HepG2 (cell line): Measurements from ENCODE around the gene MAML1. TPM values are rescaled to one million over a fixed set of nuclear protein-coding genes. Genes with fewer than 3 reads are reported as not detected.

Source experiments
- CREM ChIP-seq, 2 experiments: sonication (generic) in 1 of 2; formaldehyde crosslinking in 1 of 2; IDR thresholded peaks; 2 replicates each; pipeline versions ENCODE4 v1.4.0 to v1.6.1; 2016 to 2020; ENCODE audit warnings: antibody characterized with exemption in 1 of 2, mild to moderate bottlenecking in 1 of 2, missing genetic modification reagents in 1 of 2
- ELF4 ChIP-seq: sonication (generic); formaldehyde crosslinking; IDR thresholded peaks from 2 replicates; pipeline ENCODE4 v1.5.0; 2020; ENCODE audit warnings: missing genetic modification reagents, mild to moderate bottlenecking, moderate library complexity, borderline replicate concordance
- KMT2A ChIP-seq: sonication (generic); formaldehyde crosslinking; IDR thresholded peaks from 2 replicates; pipeline ENCODE4 v1.4.0; 2020; ENCODE audit warnings: missing genetic modification reagents
- LCORL ChIP-seq, 2 experiments: fragments of 450-650 bp in 1 of 2; sonication (generic) in 1 of 2; formaldehyde crosslinking in 1 of 2; IDR thresholded peaks; 2 replicates each; pipeline versions ENCODE4 v1.5.0 to v1.6.1; 2017 to 2020; ENCODE audit warnings: antibody characterized with exemption in 1 of 2, missing genetic modification reagents in 1 of 2
- NRL ChIP-seq: sonication (generic); formaldehyde crosslinking; IDR thresholded peaks from 2 replicates; pipeline ENCODE4 v1.5.0; 2020; ENCODE audit warnings: missing genetic modification reagents, mild to moderate bottlenecking, moderate library complexity, borderline replicate concordance
- PRMT3 ChIP-seq: sonication (generic); formaldehyde crosslinking; IDR thresholded peaks from 2 replicates; pipeline ENCODE4 v1.8.1; 2022; ENCODE audit warnings: low read depth, mild to moderate bottlenecking, moderate library complexity, missing genetic modification reagents, borderline replicate concordance
- RXRA ChIP-seq: sonication (generic); formaldehyde crosslinking; IDR thresholded peaks from 2 replicates; pipeline ENCODE4 v1.5.1; 2020; ENCODE audit warnings: missing genetic modification reagents
- STAG1 ChIP-seq: sonication (generic); formaldehyde crosslinking; IDR thresholded peaks from 2 replicates; pipeline ENCODE4 v1.4.0; 2020; ENCODE audit warnings: missing genetic modification reagents
- STAT5B ChIP-seq: sonication (generic); formaldehyde crosslinking; IDR thresholded peaks from 2 replicates; pipeline ENCODE4 v1.4.0; 2020; ENCODE audit warnings: missing genetic modification reagents
- U2AF2 ChIP-seq: fragments of 200-400 bp; formaldehyde crosslinking; IDR thresholded peaks from 2 replicates; pipeline ENCODE4 v1.6.1; 2017; ENCODE audit warnings: low read depth, mild to moderate bottlenecking, low read length
- ZNF432 ChIP-seq: sonication (generic); formaldehyde crosslinking; IDR thresholded peaks from 2 replicates; pipeline ENCODE4 v1.5.0; 2020; ENCODE audit warnings: missing genetic modification reagents, mild to moderate bottlenecking, borderline replicate concordance
- ZNF572 ChIP-seq: sonication (generic); formaldehyde crosslinking; IDR thresholded peaks from 2 replicates; pipeline ENCODE4 v1.5.1; 2020; ENCODE audit warnings: mild to moderate bottlenecking, missing genetic modification reagents
- ZNF577 ChIP-seq: sonication (generic); formaldehyde crosslinking; IDR thresholded peaks from 2 replicates; pipeline ENCODE4 v1.4.0; 2020; ENCODE audit warnings: mild to moderate bottlenecking, low read depth, missing genetic modification reagents, borderline replicate concordance
- ZNF713 ChIP-seq: sonication (generic); formaldehyde crosslinking; IDR thresholded peaks from 2 replicates; pipeline ENCODE4 v1.4.0; 2020; ENCODE audit warnings: mild to moderate bottlenecking, missing genetic modification reagents
- ZSCAN22 ChIP-seq: sonication (generic); formaldehyde crosslinking; IDR thresholded peaks from 2 replicates; pipeline ENCODE4 v1.4.0; 2020; ENCODE audit warnings: mild to moderate bottlenecking, missing genetic modification reagents
- polyA plus RNA-seq, 8 experiments: library from polyadenylated mRNA; depleted of rRNA in 3 of 8; stranded (reverse) in 7 of 8; unstranded in 1 of 8; fragments of >200 nt; fragmentation: Illumina TruSeq in 4 of 8; extraction: Trizol in 4 of 8; gene quantifications; 2 replicates each; pipeline versions ENCODE4 v1.2.1 to v1.2.3, GENCODE V29; 2011 to 2016; ENCODE audit warnings: low read depth in 4 of 8, missing spikeins in 1 of 8, mixed read lengths in 1 of 8; ENCODE audit not compliant: insufficient read depth in 1 of 8
- total RNA-seq, 5 experiments: library from RNA; depleted of rRNA; stranded (reverse); fragments of >200 nt; fragmentation: Illumina TruSeq; extraction: Trizol; gene quantifications; 2 replicates each; pipeline ENCODE4 v1.2.3, GENCODE V29; 2016; ENCODE audit warnings: low read depth in 1 of 5
- TF ChIP-seq, protein P1 (sequence below): sonication (generic); formaldehyde crosslinking; IDR thresholded peaks from 2 replicates; pipeline ENCODE4 v1.4.0; 2020; ENCODE audit warnings: missing genetic modification reagents, borderline replicate concordance
- TF ChIP-seq, protein P2 (sequence below): sonication (generic); formaldehyde crosslinking; IDR thresholded peaks from 2 replicates; pipeline ENCODE4 v1.4.0; 2020; ENCODE audit warnings: missing genetic modification reagents
- TF ChIP-seq, protein P3 (sequence below): sonication (generic); formaldehyde crosslinking; IDR thresholded peaks from 2 replicates; pipeline ENCODE4 v1.4.0; 2020; ENCODE audit warnings: mild to moderate bottlenecking, low read depth, missing genetic modification reagents
- TF ChIP-seq, protein P4 (sequence below): sonication (generic); formaldehyde crosslinking; conservative IDR thresholded peaks from 2 replicates; pipeline ENCODE4 v1.8.0; 2022; ENCODE audit warnings: mild to moderate bottlenecking, moderate library complexity, missing genetic modification reagents

MAML1 gene
- total and polyA plus RNA-seq, 2 of the 13 experiments (the other 11 are each of a cell fraction or from before 2014, with no cell fraction given): 10.0 to 10.8 TPM

DNA sequence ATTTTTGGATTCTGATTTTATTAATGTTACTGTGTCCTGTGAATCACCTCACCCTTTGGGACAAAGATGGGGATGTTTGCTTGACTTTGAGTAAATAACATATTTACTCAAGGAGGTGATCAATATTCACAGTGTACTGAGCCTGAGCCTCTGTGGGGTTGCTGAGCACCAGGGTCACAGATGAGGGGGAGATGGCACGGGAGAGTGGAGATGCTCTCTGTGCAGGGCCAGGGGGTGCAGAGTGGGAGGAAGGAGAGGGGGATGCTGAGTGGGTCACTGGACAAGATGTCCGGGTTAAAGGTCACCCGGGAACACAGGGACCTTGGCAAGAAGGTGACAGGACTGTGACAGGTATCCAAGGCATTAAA is 92.1 kb downstream of the MAML1 start (continued):
- TF ChIP-seq, protein P1, sequence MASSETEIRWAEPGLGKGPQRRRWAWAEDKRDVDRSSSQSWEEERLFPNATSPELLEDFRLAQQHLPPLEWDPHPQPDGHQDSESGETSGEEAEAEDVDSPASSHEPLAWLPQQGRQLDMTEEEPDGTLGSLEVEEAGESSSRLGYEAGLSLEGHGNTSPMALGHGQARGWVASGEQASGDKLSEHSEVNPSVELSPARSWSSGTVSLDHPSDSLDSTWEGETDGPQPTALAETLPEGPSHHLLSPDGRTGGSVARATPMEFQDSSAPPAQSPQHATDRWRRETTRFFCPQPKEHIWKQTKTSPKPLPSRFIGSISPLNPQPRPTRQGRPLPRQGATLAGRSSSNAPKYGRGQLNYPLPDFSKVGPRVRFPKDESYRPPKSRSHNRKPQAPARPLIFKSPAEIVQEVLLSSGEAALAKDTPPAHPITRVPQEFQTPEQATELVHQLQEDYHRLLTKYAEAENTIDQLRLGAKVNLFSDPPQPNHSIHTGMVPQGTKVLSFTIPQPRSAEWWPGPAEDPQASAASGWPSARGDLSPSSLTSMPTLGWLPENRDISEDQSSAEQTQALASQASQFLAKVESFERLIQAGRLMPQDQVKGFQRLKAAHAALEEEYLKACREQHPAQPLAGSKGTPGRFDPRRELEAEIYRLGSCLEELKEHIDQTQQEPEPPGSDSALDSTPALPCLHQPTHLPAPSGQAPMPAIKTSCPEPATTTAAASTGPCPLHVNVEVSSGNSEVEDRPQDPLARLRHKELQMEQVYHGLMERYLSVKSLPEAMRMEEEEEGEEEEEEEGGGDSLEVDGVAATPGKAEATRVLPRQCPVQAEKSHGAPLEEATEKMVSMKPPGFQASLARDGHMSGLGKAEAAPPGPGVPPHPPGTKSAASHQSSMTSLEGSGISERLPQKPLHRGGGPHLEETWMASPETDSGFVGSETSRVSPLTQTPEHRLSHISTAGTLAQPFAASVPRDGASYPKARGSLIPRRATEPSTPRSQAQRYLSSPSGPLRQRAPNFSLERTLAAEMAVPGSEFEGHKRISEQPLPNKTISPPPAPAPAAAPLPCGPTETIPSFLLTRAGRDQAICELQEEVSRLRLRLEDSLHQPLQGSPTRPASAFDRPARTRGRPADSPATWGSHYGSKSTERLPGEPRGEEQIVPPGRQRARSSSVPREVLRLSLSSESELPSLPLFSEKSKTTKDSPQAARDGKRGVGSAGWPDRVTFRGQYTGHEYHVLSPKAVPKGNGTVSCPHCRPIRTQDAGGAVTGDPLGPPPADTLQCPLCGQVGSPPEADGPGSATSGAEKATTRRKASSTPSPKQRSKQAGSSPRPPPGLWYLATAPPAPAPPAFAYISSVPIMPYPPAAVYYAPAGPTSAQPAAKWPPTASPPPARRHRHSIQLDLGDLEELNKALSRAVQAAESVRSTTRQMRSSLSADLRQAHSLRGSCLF (CRISPR knock-in tag): no peak
- TF ChIP-seq, protein P2, sequence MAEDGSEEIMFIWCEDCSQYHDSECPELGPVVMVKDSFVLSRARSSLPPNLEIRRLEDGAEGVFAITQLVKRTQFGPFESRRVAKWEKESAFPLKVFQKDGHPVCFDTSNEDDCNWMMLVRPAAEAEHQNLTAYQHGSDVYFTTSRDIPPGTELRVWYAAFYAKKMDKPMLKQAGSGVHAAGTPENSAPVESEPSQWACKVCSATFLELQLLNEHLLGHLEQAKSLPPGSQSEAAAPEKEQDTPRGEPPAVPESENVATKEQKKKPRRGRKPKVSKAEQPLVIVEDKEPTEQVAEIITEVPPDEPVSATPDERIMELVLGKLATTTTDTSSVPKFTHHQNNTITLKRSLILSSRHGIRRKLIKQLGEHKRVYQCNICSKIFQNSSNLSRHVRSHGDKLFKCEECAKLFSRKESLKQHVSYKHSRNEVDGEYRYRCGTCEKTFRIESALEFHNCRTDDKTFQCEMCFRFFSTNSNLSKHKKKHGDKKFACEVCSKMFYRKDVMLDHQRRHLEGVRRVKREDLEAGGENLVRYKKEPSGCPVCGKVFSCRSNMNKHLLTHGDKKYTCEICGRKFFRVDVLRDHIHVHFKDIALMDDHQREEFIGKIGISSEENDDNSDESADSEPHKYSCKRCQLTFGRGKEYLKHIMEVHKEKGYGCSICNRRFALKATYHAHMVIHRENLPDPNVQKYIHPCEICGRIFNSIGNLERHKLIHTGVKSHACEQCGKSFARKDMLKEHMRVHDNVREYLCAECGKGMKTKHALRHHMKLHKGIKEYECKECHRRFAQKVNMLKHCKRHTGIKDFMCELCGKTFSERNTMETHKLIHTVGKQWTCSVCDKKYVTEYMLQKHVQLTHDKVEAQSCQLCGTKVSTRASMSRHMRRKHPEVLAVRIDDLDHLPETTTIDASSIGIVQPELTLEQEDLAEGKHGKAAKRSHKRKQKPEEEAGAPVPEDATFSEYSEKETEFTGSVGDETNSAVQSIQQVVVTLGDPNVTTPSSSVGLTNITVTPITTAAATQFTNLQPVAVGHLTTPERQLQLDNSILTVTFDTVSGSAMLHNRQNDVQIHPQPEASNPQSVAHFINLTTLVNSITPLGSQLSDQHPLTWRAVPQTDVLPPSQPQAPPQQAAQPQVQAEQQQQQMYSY: no peak
- TF ChIP-seq ZNF572 (CRISPR knock-in tag): no peak
- no peak for TF ChIP-seq U2AF2
- TF ChIP-seq, protein P3, sequence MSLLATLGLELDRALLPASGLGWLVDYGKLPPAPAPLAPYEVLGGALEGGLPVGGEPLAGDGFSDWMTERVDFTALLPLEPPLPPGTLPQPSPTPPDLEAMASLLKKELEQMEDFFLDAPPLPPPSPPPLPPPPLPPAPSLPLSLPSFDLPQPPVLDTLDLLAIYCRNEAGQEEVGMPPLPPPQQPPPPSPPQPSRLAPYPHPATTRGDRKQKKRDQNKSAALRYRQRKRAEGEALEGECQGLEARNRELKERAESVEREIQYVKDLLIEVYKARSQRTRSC: no peak
- TF ChIP-seq ZNF713 (CRISPR knock-in tag): no peak
- no peak for TF ChIP-seq ELF4 (CRISPR knock-in tag)
- no peak for TF ChIP-seq ZNF577 (CRISPR knock-in tag)
- TF ChIP-seq PRMT3 (CRISPR knock-in tag): no peak
- TF ChIP-seq RXRA: no peak
- no peak for TF ChIP-seq LCORL (IDR thresholded peaks at IDR 0.05)
- 0 out of 2 replicates have a peak, but pooled peaks have one; percentile 62 for TF ChIP-seq LCORL (CRISPR knock-in tag; IDR thresholded peaks at IDR 0.05)
- no peak for TF ChIP-seq ZNF432 (CRISPR knock-in tag)
- TF ChIP-seq STAT5B (CRISPR knock-in tag): no peak
- TF ChIP-seq ZSCAN22 (CRISPR knock-in tag): no peak
- no peak for TF ChIP-seq NRL (CRISPR knock-in tag)
- no peak for TF ChIP-seq STAG1
- no peak for TF ChIP-seq KMT2A (CRISPR knock-in tag)
- TF ChIP-seq, protein P4, sequence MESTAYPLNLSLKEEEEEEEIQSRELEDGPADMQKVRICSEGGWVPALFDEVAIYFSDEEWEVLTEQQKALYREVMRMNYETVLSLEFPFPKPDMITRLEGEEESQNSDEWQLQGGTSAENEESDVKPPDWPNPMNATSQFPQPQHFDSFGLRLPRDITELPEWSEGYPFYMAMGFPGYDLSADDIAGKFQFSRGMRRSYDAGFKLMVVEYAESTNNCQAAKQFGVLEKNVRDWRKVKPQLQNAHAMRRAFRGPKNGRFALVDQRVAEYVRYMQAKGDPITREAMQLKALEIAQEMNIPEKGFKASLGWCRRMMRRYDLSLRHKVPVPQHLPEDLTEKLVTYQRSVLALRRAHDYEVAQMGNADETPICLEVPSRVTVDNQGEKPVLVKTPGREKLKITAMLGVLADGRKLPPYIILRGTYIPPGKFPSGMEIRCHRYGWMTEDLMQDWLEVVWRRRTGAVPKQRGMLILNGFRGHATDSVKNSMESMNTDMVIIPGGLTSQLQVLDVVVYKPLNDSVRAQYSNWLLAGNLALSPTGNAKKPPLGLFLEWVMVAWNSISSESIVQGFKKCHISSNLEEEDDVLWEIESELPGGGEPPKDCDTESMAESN (CRISPR knock-in tag): no peak
- no peak for TF ChIP-seq CREM (IDR thresholded peaks at IDR 0.05)
- no peak for TF ChIP-seq CREM (CRISPR knock-in tag; IDR thresholded peaks at IDR 0.05)
